GM19238 (cell line): Measurements from ENCODE around the gene FCMR.
"Not testable (repeated sequence)": the region's sequence is repeated elsewhere in the genome, so short reads cannot be mapped to it uniquely, and the experiment has no call there.

ENCODE experiments used
- DNase-seq: peaks from one replicate; pipeline ENCODE4 v3.0.0; 2011; ENCODE audit warnings: low spot score; ENCODE audit not compliant: insufficient read length

The FCMR gene

DNA sequence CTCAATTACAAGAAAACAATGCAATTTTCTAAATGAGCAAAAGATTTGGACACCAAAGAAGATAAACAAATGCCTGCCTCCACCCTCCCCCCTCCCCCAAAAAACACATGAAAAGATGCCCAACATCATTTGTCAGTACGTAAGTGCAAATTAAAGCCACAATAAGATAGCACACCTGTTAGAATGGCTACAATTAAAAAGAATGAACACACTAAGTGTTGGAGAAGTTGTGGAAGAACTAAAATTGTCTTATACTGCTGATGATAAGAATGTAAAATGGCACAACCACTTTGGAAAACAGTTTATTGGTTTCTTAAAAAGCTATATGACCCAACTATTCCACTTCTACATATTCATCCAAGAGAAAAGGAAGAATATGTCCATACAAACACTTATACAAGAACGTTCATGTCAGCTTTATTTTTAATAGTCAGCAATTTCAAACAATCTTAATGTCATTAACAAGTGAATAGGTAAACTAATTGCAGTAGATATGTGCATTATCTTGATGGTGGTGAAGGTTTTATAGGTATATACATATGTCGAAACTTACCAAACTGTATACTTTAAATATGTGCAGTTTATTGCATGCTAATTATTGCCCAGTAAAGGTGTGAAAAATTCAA, 45.9 kb downstream of the FCMR start:
- DNase-seq = no peak

DNA sequence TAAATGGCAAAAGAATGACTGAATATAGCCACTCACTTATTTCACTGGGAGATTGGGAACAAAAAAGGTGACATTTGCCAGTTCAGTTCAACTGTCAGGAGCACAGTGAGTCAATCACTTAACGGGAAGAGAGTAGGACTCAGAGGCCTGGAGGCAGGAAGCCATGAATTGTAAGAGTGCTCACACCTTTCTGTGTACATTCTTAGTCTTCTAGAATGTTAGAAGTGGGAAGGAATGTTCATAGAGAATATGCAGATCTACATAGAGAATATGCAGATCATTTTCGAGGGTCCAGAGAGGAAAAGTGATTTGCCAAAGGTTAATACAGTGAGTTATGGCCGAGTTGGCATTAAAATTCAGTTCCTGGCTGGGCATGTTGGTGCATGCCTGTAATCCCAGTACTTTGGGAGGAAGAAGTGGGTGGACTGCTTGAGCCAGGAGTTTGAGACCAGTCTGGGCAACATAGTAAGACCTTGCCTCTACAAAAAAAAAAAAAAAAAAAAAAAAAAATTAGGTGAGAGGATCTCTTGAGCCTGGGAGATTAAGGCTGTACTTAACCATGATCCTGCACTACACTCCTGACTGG, 48.0 kb downstream of the FCMR start:
- no peak for DNase-seq

DNA sequence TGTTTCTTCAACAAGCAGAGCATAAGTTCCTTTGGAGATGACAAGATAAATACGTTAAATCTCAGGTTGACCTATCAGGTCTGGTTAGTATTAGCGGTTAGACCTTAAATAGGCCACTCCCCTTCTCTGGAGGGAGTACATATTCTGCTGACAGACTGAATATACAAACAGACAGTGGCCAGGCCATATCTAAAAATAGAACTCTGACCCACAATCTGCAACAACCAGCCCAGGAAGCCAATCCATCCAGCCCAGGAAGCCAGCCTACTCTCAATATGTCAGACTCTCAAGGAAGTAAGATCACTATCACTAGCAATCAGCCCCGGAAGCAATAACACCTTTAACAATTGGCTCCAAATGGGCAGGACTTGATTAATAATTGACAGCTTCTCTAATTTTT, 49.6 kb downstream of the FCMR start:
- no peak for DNase-seq

DNA sequence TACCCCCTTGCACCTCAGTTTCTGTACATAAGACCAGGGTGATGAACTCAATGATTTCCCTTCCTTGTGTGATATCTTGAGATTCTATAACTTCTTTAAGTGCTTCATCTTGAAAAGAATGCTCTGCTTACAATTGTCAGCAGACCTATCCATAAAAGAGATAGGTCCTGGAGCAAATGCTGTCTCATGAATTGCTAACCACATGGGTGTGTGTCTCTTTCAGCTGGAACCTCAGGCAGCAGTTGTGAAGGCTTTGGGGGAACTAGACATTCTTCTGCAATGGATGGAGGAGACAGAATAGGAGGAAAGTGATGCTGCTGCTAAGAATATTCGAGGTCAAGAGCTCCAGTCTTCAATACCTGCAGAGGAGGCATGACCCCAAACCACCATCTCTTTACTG, 53.5 kb downstream of the FCMR start:
- no peak for DNase-seq

DNA sequence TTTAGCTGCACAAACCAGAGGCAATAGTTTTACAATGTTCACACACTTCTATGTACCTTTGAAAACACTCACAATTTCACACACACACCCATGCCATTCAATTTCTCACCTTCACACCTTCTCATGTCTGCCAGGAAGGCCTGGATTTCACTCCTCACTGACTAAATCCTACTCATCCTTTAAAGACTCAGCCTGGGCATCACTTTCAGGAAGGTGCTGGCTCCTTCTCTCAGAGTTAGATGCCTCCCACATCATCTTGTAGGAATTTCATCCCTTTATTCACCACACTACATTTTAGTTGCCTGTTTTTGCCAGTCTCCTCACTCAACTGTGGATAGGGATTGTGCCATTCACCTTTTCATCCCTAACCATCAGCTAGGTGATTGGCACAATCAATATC, 54.0 kb downstream of the FCMR start:
- DNase-seq = no peak

DNA sequence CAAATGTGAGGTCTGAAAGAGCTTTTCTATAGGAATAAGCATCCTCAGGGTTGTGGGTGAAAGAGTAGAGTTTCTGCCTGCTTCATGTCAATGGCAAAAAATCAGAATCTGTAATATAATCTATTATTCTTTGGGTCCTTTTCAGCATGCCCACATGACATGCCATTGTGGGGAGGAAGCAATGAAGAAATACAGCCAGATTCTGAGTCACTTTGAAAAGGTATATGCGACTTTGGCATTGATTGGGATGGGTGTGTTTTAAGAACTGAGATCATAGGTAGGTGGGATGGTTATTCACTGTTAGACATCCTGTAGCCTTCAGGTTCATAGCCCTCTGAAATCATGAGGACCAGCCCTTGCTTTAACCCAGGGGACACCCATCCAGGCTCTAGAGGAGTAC, 54.5 kb downstream of the FCMR start:
- no peak for DNase-seq

DNA sequence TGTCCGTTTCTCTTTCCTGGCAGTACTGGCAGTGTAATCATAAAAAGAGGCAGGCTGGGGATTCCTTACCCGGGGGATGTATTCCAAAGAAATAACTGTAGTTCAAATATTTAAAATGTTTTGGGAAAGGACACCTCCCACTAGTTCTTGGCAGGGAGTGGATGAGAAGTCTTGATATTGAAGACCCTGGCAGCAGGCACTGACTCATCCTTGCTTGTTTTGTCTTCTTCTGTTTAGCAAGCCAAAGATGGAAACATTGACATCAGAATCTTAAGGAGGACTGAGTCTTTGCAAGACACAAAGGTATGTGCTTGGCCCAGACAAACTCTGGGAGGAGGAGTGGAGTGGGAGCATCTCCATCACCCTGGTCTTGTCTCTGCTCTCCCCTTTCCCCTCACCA, 55.7 kb downstream of the FCMR start:
- DNase-seq = no peak

DNA sequence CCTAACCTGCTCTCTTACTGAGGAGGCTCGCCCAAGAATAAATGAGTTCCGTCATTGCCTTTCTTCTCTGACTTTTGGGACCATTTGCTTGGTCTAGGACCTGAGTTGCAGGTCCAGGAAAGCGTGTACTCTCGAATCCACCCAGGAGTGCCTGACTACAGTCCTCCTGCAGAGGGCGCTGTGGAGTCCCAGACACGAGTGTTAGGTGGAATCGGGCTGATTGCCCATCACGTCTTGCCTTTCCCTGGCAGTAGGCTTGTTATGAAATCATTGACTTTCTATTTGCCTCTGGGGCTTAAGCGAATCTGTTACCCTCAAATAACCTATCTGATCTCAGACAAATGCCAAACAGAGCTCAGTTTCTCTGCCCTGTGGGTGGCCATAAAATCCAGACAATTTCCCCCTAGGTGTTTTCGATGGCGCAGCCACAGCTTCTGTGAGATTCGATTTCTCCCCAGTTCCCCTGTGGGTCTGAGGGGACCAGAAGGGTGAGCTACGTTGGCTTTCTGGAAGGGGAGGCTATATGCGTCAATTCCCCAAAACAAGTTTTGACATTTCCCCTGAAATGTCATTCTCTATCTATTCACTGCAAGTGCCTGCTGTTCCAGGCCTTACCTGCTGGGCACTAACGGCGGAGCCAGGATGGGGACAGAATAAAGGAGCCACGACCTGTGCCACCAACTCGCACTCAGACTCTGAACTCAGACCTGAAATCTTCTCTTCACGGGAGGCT, 56.6 kb downstream of the FCMR start, which contains the start of gene IL20:
TSS of gene IL20 (plus strand) at position 685 of the 733 bp plus-strand sequence. CDS start 230 bp downstream, outside the sequence.
- peak; percentile 39 for DNase-seq

DNA sequence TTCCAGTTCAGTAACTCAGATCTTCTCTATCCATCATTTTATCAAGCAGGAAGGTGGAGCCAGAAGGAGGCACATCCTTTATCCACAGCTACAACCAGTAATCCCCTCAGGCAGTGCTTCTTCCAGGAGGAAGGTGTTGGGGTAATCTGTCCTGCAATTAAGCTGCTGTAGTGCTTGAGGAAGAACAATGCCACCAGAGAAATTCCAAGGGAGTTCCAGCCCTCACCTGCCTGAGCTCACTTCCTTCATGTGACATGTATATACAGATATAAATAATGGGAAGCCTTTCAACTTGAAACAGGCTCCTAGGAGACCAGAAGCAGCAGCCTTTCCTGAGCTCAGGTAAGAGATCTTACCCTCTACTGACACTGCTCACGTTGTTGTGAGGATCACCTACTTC, 58.5 kb downstream of the FCMR start:
- no peak for DNase-seq

DNA sequence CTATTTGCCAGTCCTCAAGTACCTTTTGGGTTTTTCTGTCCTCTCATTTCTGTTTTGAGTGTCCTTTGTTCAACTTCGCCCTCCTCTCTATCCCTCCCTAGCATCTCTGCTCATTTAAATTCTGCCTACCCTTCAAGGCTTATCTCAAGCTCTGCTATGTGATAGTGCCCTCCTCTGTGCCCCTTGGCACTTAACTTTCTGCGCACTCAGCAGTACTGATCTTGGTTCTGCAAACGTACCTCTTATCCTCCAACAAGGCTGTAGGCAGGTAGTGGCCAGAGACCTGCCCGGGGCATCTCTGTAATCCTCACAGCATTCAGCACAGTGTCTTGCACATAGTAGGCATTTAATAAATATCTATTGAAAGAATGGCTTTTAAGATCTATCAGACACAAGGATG, 61.6 kb downstream of the FCMR start:
- DNase-seq = no peak

DNA sequence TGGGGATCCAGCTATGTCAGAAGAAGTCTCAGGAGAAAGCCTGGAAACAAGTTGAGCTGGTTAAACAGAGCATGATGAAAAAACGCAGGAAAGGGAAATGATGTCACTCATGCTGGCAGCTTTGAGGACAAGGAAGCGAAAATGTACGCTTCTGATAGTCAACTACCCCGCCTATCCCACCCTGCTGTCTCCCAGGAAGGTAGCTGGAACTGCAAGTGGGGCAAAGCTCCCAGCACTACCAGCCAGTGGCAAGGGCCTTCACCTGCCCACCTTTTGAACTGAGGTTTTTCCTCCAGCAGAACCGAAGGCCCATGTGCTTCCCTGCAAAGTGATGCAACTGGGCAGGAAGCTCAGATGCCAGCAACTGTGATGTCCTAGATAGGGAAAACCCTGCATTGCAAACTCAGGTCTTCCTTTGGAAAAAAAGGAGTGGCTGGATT, 62.6 kb downstream of the FCMR start:
- no peak for DNase-seq

DNA sequence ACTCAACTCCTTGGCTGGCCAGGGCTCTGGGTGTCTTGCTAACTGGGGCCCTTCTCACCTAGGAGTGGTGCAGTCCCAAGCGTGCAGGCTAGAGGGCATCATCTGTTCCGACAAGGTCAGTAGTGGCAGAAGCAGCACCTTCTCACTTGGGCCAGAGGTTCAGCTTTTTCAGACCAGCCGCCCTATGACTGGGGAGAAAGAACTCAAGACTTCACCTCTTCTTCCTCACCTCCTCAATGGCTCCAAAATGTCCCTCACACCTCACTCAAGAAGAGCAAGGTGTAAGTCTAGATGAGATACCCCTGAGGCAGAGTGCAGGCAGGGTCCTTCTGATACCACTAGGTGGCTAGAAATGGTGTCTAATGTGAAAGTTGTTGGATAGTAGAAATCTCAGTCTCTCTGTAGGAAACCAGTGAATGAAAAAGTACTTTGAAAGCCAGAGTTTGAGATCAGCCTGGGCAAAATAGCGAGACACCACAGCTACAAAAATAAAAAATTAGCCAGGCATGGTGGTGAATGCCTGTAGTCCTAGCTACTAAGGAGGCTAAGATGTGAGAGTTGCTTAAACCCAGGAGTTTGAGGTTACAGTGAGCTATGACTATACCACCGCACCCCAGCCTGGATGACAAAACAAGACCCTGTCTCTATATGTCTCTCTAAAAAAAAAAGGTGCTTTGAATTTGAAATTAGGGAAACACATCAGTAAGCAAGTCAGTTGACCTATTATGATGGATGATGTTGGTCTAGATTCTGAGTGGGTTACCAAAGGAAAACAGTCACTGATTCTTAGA, 64.9 kb downstream of the FCMR start:
- no peak for DNase-seq

DNA sequence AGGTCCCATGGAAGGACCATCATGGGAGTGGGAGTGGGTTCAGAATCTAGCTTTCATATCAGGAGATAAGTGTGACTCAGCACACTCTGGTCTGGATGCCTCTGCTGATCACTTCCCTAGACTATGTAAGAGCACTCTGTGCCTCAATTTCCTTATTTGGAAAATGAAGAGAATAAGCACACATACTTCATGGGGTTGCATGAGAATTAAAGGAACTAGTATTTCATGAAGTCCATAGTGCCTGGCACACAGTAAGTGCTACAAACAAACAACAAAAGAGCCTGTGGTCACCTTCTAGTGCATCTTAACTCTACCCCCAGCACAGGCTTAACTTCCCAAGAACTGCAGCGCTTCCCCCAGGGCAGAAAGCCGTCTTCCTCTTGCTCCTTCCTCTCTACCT, 65.9 kb downstream of the FCMR start:
- no peak for DNase-seq

DNA sequence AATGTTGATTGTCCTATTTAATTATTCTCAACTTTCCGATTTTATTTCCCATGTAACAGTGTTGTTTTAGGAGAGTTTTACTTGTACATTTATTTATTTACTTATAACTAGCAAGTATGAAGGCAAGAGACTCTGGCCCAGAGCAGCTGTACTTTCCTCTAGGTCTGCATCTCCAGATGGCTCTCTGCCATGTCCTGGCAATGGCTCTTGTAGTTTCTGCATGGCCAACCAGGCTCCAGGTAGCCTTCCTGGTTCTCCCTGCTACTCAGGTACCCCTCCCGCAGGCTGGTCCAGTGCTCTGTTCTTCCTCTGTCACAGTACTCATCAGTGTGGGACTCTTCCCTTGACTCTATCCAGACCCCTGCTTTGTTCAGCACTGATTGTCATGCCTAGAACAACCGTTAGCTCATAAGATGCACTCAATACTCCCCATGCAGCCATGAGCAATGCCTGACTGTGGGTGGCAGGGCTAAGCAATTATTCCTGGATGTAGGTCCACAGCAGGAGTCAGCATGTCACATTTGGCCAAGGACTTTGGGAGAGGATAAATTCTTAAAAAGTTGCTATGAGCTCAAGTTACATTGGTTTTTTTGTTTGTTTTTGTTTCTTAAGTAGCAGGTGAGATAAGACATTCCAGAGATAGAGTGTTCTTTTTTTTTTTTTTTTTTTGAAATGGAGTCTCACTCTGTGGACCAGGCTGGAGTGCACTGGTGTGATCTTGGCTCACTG, 67.2 kb downstream of the FCMR start:
- DNase-seq = no peak

DNA sequence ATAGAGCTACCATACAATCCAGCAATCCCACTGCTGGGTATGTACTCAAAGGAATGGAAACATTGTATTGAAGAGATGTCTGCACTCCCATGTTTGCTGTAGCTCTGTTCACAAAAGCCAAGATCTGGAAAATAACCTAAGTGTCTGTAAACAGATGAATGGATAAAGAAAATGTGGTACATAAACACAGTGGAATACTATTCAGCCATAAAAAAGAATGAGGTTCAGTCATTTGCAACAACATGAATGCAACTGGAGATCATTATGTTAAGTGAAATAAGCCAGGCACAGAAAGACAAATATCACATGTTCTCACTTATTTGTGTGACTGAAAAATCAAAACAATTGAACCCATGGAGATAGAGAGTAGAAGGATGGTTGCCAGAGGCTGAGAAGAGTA, 68.0 kb downstream of the FCMR start:
- not testable (repeated sequence) for DNase-seq
